Measurements from ENCODE around the gene SNX18. TPM values are rescaled to one million over a fixed set of nuclear protein-coding genes. Genes with fewer than 3 reads are reported as not detected.
"Not testable (repeated sequence)": the region's sequence is repeated elsewhere in the genome, so short reads cannot be mapped to it uniquely, and the experiment has no call there.

SNX18 gene
- total RNA-seq, 1 experiment from 2014 or later, result 14.3 TPM

DNA sequence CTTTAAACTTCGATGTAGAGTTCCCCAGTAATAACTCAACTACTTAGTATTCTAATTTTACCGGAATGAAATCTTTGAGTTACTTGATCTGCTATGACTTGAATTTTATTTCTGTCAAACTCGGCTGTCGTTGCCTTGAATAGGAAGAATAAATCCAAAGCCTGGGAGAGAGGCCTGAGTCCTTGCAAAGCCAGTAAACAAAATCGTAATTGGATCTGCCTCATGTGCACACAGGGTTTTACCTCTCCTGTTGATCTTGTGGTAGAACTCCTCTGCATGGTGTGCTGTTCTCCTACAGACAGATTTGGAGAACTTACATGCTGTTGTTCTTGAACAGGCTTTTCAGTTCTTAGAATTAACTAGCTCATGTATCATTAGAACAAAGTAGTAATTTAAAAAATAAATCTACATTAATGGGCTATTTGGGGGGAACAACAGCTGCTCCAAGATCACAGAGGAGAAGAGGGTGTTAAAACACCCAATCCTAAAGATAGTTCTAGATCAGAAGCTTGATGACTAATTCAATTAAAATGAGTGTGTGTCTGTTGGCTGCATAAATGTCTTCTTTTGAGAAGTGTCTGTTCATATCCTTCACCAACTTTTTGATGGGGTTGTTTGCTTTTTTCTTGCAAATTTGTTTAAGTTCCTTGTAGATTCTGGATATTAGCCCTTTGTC, 33.2 kb upstream of the SNX18 start:
- CTCF ChIA-PET, result no interaction called here
- Histone ChIP-seq H3K9ac (ENCODE audit: low read length) (no peak overlapping the region), H2AFZ (ENCODE audit: low read length) (no peak overlapping the region), H3K79me2 (ENCODE audit: low read length) (no peaks in the 10 kb centered on the region), H3K27me3 (ENCODE audit: low read length) (no peaks in the 10 kb centered on the region), H3K36me3 (ENCODE audit: low read depth, low read length) (no peaks in the 10 kb centered on the region), H3K4me2 (ENCODE audit: low read length) (no peak overlapping the region), H3K9me3 (ENCODE audit: low read length) (no peaks in the 10 kb centered on the region), H3K9me2 (replicated peaks; ENCODE audit: low read length) (no peaks in the 10 kb centered on the region), H3F3A (ENCODE audit: low read length, unreplicated experiment) (no peaks in the 10 kb centered on the region), H3K27ac (ENCODE audit: low read length) (no peak overlapping the region), H4K20me1 (ENCODE audit: low read length) (no peaks in the 10 kb centered on the region), H3K4me1 (ENCODE audit: insufficient read depth, low read length) (no peaks in the 10 kb centered on the region), H3K4me3 (ENCODE audit: low read length) (no peak overlapping the region)
- TF ChIP-seq CTCF (conservative IDR thresholded peaks at IDR 0.05; ENCODE audit: low read depth, low read length), result no peak
- no peak for TF ChIP-seq EZH2phosphoT487 (IDR thresholded peaks at IDR 0.05; ENCODE audit: borderline replicate concordance, low read length)
- TF ChIP-seq EZH2 (IDR thresholded peaks at IDR 0.05; ENCODE audit: low read length, unreplicated experiment), result no peak
- BruUV-seq (replicated peaks), result no TSS peak
- intact Hi-C loops (cut with micrococcal nuclease), result no loop called here
- POLR2A ChIA-PET (ENCODE audit: unreplicated experiment), result no interaction called here
- ATAC-seq (no peak), DNase-seq (no peak)

GRCh38 chr5:54485659-54486058, 31.9 kb upstream of the SNX18 start:
- H3F3A ChIP-seq (ENCODE audit: low read length, unreplicated experiment); H3K4me2 ChIP-seq (ENCODE audit: low read length); H3K4me1 ChIP-seq (ENCODE audit: insufficient read depth, low read length); H3K36me3 ChIP-seq (ENCODE audit: low read depth, low read length); H3K9ac ChIP-seq (ENCODE audit: low read length); H4K20me1 ChIP-seq (ENCODE audit: low read length); DNase-seq; BruUV-seq (replicated peaks); H3K27ac ChIP-seq (ENCODE audit: low read length); H3K9me2 ChIP-seq (replicated peaks; ENCODE audit: low read length); POLR2A ChIA-PET (ENCODE audit: unreplicated experiment); intact Hi-C loops (cut with micrococcal nuclease); H2AFZ ChIP-seq (ENCODE audit: low read length); H3K27me3 ChIP-seq (ENCODE audit: low read length); ATAC-seq; CTCF ChIA-PET; H3K79me2 ChIP-seq (ENCODE audit: low read length); H3K9me3 ChIP-seq (ENCODE audit: low read length); H3K4me3 ChIP-seq (ENCODE audit: low read length): not testable (repeated sequence)

GRCh38 chr5:54489648-54489979, 27.9 kb upstream of the SNX18 start:
- CTCF ChIA-PET, result interaction anchor here (0.5 to 1.2 kb wide), 6 partner anchors 9 to 482 kb away, joined by 3 to 5 read pairs (median 4); no protein-coding TSS in a partner anchor
- POLR2A ChIA-PET (ENCODE audit: unreplicated experiment); H4K20me1 ChIP-seq (ENCODE audit: low read length); H3F3A ChIP-seq (ENCODE audit: low read length, unreplicated experiment); ATAC-seq; H3K27me3 ChIP-seq (ENCODE audit: low read length); H2AFZ ChIP-seq (ENCODE audit: low read length); H3K4me2 ChIP-seq (ENCODE audit: low read length); H3K9me3 ChIP-seq (ENCODE audit: low read length); DNase-seq; H3K27ac ChIP-seq (ENCODE audit: low read length); H3K4me3 ChIP-seq (ENCODE audit: low read length); BruUV-seq (replicated peaks); H3K9me2 ChIP-seq (replicated peaks; ENCODE audit: low read length); H3K79me2 ChIP-seq (ENCODE audit: low read length); H3K9ac ChIP-seq (ENCODE audit: low read length); H3K36me3 ChIP-seq (ENCODE audit: low read depth, low read length); H3K4me1 ChIP-seq (ENCODE audit: insufficient read depth, low read length): not testable (repeated sequence)
- intact Hi-C loops (cut with micrococcal nuclease), result loop anchor here (1.0 kb wide), 2 partner anchors 46 to 246 kb away; no protein-coding TSS in a partner anchor

DNA sequence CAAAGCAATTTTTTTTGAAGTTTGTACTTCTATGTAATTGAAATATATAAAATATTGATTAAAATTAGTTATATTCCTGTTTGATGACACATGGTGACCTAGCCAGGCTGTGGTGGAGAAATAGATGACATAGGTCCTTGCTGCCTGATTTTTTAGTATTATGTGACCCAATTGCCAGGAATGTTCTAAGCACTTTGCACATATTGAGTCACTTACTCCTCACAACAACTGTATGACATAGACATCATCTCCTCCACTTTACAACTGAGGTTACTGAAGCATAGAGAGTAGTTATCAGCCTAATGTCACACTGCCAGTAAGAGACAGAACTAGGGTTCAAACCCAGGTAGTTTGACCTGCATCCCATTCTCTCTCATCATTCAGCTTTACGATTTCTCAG, 26.2 kb upstream of the SNX18 start:
- no peak overlapping the region for H2AFZ ChIP-seq (ENCODE audit: low read length)
- TF ChIP-seq EZH2 (IDR thresholded peaks at IDR 0.05; ENCODE audit: low read length, unreplicated experiment), result no peak
- TF ChIP-seq EZH2phosphoT487 (IDR thresholded peaks at IDR 0.05; ENCODE audit: borderline replicate concordance, low read length), result no peak
- no peak for TF ChIP-seq CTCF (conservative IDR thresholded peaks at IDR 0.05; ENCODE audit: low read depth, low read length)
- ATAC-seq, result no peak
- DNase-seq, result peak; percentile 13
- intact Hi-C loops (cut with micrococcal nuclease), result no loop called here
- H3K4me2 ChIP-seq (ENCODE audit: low read length), result no peak overlapping the region
- ChIA-PET CTCF (interaction anchor here (1.1 kb wide), 1 partner anchor 376 kb away, joined by 4 read pairs; no protein-coding TSS in a partner anchor), POLR2A (ENCODE audit: unreplicated experiment) (no interaction called here)
- H4K20me1 ChIP-seq (ENCODE audit: low read length), result no peaks in the 10 kb centered on the region
- H3F3A ChIP-seq (ENCODE audit: low read length, unreplicated experiment), result no peaks in the 10 kb centered on the region
- H3K36me3 ChIP-seq (ENCODE audit: low read depth, low read length), result no peaks in the 10 kb centered on the region
- BruUV-seq (replicated peaks), result no TSS peak
- no peaks in the 10 kb centered on the region for H3K9me2 ChIP-seq (replicated peaks; ENCODE audit: low read length)
- no peaks in the 10 kb centered on the region for H3K27me3 ChIP-seq (ENCODE audit: low read length)
- no peak overlapping the region for H3K4me3 ChIP-seq (ENCODE audit: low read length)
- H3K27ac ChIP-seq (ENCODE audit: low read length), result no peak overlapping the region
- no peaks in the 10 kb centered on the region for H3K79me2 ChIP-seq (ENCODE audit: low read length)
- H3K9ac ChIP-seq (ENCODE audit: low read length), result no peak overlapping the region
- no peaks in the 10 kb centered on the region for H3K9me3 ChIP-seq (ENCODE audit: low read length)
- H3K4me1 ChIP-seq (ENCODE audit: insufficient read depth, low read length), result no peaks in the 10 kb centered on the region
